Kidney glomerular epithelial cell (primary cell): ENCODE measurements around the gene CYP27B1.
"Not testable (repeated sequence)": the region's sequence is repeated elsewhere in the genome, so short reads cannot be mapped to it uniquely, and the experiment has no call there.

Experiments used
- DNase-seq: peaks from one replicate; lab custom pipeline; 2025; lab: John Stamatoyannopoulos, UW

CYP27B1 gene

DNA sequence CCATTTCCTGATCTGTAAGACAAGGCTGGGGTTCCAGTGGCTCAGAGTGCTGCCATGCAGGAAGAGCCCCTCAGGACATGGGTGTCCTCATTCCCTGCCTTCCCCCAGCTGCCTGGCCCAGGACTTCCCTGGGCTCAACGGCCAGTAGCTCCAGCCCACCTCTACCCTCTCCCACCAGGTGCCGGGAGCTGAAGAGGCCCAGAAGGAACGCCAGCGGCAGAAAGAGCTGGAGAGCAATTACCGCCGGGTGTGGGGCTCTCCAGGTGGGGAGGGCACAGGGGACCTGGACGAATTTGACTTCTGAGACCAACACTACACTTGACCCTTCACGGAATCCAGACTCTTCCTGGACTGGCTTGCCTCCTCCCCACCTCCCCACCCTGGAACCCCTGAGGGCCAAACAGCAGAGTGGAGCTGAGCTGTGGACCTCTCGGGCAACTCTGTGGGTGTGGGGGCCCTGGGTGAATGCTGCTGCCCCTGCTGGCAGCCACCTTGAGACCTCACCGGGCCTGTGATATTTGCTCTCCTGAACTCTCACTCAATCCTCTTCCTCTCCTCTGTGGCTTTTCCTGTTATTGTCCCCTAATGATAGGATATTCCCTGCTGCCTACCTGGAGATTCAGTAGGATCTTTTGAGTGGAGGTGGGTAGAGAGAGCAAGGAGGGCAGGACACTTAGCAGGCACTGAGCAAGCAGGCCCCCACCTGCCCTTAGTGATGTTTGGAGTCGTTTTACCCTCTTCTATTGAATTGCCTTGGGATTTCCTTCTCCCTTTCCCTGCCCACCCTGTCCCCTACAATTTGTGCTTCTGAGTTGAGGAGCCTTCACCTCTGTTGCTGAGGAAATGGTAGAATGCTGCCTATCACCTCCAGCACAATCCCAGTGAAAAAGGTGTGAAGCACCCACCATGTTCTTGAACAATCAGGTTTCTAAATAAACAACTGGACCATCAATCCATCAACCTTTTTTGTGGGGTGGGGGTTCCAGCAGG is 46.0 kb downstream of the CYP27B1 start:
- no peak for DNase-seq

DNA sequence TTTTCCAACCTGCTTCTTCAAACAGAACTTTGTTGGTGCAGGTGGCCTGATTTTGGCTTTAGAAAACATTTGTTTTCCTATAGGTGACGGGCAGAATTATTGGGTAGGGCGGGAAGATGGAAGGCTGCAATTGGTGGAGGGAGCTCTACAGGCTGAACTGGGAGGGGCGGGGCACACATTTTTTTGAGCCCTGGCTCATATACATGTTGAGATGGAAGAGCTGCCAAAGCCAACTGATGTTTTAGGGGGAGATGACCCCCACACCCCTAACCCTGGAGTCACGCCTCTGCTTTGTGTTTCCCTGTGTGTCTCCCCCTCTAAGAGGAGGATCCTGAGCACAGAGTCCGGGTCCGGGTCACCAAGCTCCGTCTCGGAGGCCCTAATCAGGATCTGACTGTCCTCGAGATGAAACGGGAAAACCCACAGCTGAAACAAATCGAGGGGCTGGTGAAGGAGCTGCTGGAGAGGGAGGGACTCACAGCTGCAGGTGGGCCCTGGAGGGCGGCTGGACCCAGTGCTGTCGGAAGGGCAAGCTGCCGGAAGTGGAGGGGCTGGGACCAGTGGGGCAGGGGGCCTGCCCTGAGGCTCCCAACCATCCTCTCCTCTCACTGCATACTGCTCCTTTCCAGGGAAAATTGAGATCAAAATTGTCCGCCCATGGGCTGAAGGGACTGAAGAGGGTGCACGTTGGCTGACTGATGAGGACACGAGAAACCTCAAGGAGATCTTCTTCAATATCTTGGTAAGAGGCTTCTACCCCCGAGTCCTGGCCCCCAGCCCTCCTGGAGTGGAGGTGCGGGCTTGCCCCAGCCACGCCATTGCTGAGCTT is 46.9 kb downstream of the CYP27B1 start:
- DNase-seq, result no peak

DNA sequence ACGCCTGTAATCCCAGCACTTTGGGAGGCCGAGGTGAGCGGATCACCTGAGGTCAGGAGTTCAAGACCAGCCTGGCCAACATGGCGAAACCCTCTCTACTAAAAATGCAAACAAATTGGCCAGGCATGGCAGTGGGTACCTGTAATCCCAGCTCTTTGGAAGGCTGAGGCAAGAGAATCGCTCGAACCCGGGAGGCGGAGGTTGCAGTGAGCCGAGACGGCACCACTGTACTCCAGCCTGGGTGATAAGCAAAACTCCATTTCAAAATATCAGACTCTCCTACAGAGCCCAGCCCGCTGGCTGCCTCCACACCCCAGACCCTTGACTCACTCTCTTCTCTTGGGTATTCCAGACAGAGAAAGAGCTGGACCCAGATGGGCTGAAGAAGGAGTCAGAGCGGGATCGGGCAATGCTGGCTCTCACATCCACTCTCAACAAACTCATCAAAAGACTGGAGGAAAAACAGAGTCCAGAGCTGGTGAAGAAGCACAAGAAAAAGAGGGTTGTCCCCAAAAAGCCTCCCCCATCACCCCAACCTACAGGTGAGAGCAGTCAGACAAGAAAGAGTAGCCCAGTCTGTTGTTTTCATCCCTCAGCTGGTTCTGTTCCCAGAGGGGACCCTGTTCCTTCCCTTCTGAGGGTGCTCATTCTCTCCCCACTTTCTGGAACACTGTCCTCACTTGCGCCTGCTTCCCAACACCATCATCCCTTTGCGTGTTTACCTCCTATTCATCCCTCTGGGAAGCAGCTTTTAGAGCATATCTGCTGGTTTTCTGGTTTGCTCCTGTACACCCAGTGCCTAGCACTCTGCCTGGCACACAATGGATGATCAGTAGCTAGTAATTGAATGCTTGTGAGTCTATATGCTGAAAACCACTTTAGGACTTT is 48.0 kb downstream of the CYP27B1 start:
- no peak for DNase-seq

DNA sequence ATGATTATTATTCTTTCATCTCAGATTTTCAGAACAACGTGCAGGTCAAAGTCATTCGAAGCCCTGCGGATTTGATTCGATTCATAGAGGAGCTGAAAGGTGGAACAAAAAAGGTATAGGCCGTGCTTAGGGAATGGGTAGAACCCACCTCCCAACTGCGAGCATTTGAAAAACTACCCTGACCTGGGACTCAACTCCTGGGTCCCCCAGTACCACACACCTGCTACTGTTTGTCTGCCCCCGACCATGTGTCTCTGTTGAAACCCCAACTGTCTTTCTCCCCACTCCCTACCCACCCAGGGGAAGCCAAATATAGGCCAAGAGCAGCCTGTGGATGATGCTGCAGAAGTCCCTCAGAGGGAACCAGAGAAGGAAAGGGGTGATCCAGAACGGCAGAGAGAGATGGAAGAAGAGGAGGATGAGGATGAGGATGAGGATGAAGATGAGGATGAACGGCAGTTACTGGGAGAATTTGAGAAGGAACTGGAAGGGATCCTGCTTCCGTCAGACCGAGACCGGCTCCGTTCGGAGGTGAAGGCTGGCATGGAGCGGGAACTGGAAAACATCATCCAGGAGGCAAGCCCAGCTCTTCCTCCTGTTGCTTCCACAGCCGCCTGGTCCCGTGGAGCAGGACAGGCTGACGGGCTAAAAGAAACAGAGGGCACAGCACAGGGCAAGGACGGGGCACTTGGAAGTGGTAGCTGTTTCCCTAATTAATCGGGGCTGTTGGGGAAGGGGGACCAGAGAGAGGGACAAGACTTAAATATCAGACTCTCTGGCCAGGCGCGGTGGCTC is 48.8 kb downstream of the CYP27B1 start:
- DNase-seq, result no peak

DNA sequence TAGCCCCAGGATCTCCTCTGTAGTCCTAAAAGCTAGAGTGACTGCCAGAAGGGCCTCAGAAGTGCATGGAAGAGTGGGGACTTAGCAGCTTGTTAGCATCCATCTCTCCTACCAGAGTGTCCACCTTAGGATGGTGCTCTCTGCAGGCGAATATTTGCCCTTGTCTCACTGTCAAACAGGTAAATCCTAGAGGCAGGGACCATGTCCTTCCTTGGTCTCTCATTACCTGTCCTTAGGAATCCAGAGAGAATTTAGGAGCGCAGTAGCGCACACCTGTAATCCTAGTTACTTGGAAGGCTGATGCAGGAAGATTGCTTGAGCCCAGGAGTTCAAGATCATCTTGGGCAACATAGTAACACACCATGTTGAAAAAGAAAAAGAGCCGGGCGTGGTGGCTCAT is 49.7 kb downstream of the CYP27B1 start:
- DNase-seq, result no peak

DNA sequence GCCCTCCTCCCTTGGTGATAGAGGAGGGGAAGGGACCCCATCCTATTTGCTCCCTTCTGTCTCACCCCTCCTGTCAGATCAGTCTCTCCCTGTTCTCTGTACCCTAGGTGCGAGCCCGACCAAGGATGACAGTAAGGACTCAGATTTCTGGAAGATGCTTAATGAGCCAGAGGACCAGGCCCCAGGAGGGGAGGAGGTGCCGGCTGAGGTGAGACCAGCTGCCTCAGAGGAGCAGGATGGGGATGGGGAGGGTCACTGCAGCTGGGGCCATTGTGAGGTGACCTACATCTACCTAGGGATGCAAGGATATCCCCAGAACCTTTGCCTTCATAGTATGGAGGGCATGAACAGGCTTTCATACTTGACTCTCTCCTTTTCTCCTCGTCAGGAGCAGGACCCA is 50.6 kb downstream of the CYP27B1 start:
- no peak for DNase-seq

DNA sequence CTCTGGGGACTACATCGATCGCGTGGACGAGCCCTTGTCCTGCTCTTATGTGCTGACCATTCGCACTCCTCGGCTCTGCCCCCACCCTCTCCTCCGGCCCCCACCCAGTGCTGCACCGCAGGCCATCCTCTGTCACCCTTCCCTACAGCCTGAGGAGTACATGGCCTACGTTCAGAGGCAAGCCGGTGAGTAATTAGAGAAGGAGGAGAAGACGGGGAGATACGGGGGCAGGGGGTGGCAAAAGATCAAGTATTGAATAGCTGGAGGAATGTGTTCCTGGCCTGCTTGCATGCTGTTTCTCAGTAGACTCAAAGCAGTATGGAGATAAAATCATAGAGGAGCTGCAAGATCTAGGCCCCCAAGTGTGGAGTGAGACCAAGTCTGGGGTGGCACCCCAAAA is 51.1 kb downstream of the CYP27B1 start:
- DNase-seq, result no peak

DNA sequence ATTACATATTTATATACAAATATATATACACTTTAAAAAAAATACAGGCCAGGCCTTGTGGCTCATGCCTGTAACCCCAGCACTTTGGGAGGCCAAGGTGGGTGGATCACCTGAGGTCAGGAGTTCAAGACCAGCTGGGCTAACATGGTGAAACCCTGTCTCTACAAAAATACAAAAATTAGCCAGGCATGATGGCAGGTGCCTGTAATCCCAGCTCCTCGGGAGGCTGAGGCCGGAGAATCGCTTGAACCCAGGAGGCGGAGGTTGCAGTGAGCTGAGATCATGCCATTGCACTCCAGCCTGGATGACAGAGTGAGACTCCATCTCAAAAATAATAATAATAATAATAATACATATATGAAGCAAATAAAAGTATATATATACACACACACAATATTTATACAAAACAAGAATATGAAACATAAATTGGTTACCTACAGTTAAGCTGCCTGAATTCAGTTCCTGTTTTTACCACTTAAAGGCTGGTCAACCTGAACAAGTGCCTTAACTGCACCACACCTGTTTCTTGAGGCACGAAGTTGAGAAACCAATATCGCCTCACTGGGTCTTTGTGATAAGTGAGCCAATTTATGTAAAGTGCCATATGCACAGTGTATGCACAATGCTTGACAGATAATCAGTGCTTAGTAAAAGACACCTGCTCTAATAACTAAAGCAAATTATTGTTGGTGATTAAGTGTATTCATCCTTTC is 51.7 kb downstream of the CYP27B1 start:
- DNase-seq, result not testable (repeated sequence)

DNA sequence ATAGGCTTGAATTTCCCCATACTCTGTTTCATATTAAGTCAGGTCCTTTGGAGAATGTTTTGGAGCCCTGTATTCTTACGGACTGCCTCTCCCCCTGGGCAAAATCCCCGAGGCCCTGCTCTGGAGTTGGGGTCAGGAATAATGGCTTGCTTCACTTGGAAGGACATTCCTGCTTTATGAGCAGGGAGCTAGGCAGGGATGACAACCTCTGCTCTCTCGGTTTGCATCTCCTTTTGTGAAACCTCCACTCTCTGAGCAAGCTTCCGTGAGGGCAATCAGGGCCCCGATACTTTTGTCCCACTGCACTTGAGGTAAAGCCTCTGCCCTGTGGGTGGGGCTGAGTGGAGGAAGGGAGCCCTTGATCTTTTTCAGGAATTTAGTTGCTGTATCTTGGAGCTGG is 53.7 kb downstream of the CYP27B1 start:
- DNase-seq, result no peak

DNA sequence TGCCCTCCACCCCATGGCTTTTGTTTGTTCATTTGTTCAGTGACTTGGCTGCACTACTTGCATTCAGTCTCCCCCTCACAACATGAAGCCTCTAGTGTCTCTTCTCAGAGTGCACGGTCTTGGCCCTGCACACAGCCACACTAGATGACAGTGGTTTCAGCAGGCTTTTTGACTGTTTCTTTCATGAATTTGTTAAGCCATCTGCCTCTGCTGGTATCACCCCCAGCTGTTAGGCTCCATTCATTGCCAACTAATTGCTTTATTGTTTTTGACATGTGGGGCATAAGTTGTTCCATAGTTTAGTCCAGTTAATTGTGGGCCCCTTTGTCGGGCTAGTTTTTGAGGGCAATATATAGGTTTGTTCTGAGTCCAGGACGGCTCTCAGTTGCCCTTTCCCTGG is 54.2 kb downstream of the CYP27B1 start:
- DNase-seq, result no peak
